Measurements from ENCODE around the gene S100A6.

The S100A6 gene

GRCh38 chr1:153550398-153550758 lies 14.6 kb upstream of the S100A6 start:
- H3K27me3 ChIP-seq (ENCODE audit: insufficient read depth, low read length) = no peaks in the 10 kb centered on the region
- H3K9me3 ChIP-seq (ENCODE audit: insufficient read depth, low read depth, low read length) = no peaks in the 10 kb centered on the region
- 80% methylated on average over 4 of the region's 4 CpGs for WGBS
- H3K4me3 ChIP-seq (ENCODE audit: low read length) = no peak overlapping the region
- H3K9ac ChIP-seq (ENCODE audit: low read depth, low read length) = no peak overlapping the region
- peaks cover 19% of the 10 kb centered on the region; the same call in 1 of the 2 replicates for H3K4me1 ChIP-seq (ENCODE audit: insufficient read depth, low read length)
- H3K27ac ChIP-seq (ENCODE audit: low read depth, low read length) = no peak overlapping the region
- H3K36me3 ChIP-seq (ENCODE audit: insufficient read depth, low read length) = no peaks in the 10 kb centered on the region

GRCh38 chr1:153549741-153550397 lies 14.1 kb upstream of the S100A6 start:
- 84% methylated on average over 6 of the region's 6 CpGs for WGBS
- no peak overlapping the region for H3K4me3 ChIP-seq (ENCODE audit: low read length)
- H3K36me3 ChIP-seq (ENCODE audit: insufficient read depth, low read length) = no peaks in the 10 kb centered on the region
- H3K9me3 ChIP-seq (ENCODE audit: insufficient read depth, low read depth, low read length) = no peaks in the 10 kb centered on the region
- H3K27me3 ChIP-seq (ENCODE audit: insufficient read depth, low read length) = no peaks in the 10 kb centered on the region
- H3K4me1 ChIP-seq (ENCODE audit: insufficient read depth, low read length) = peaks cover 23% of the 10 kb centered on the region
- no peak overlapping the region for H3K9ac ChIP-seq (ENCODE audit: low read depth, low read length)
- H3K27ac ChIP-seq (ENCODE audit: low read depth, low read length) = no peak overlapping the region

GRCh38 chr1:153548722-153549688 lies 13.2 kb upstream of the S100A6 start, which contains the start of gene S100A3:
S100A3 (minus strand) TSS chr1:153549258; CDS start chr1:153548485, 773 bp downstream.
- no peak within 1 kb of the TSS for H3K27ac ChIP-seq (ENCODE audit: low read depth, low read length)

GRCh38 chr1:153547560-153548551 lies 12.1 kb upstream of the S100A6 start:
- no peaks in the 10 kb centered on the region; the same call in 1 of the 2 replicates for H3K36me3 ChIP-seq (ENCODE audit: insufficient read depth, low read length)
- H3K9ac ChIP-seq (ENCODE audit: low read depth, low read length) = no peak overlapping the region
- WGBS = 86% methylated on average over 18 of the region's 19 CpGs
- no peaks in the 10 kb centered on the region for H3K27me3 ChIP-seq (ENCODE audit: insufficient read depth, low read length)
- H3K9me3 ChIP-seq (ENCODE audit: insufficient read depth, low read depth, low read length) = no peaks in the 10 kb centered on the region
- peaks cover 29% of the 10 kb centered on the region for H3K4me1 ChIP-seq (ENCODE audit: insufficient read depth, low read length)
- no peak overlapping the region for H3K27ac ChIP-seq (ENCODE audit: low read depth, low read length)
- no peak overlapping the region for H3K4me3 ChIP-seq (ENCODE audit: low read length)

More at GRCh38 chr1:153548722-153549688, 13.2 kb upstream of the S100A6 start, which contains the start of gene S100A3:
- Histone ChIP-seq H3K9ac (ENCODE audit: low read depth, low read length) (no peak within 1 kb of the TSS), H3K27me3 (ENCODE audit: insufficient read depth, low read length) (no peaks in the 10 kb centered on the region), H3K9me3 (ENCODE audit: insufficient read depth, low read depth, low read length) (no peaks in the 10 kb centered on the region), H3K36me3 (ENCODE audit: insufficient read depth, low read length) (no peaks in the 10 kb centered on the region; the same call in 1 of the 2 replicates), H3K4me1 (ENCODE audit: insufficient read depth, low read length) (peaks cover 29% of the 10 kb centered on the region), H3K4me3 (ENCODE audit: low read length) (no peak within 1 kb of the TSS)
- WGBS = 77% methylated on average over 14 of the region's 14 CpGs

GRCh38 chr1:153546796-153547559 lies 11.2 kb upstream of the S100A6 start:
- no peak overlapping the region for H3K27ac ChIP-seq (ENCODE audit: low read depth, low read length)
- H3K36me3 ChIP-seq (ENCODE audit: insufficient read depth, low read length) = no peaks in the 10 kb centered on the region; the same call in 1 of the 2 replicates
- H3K9ac ChIP-seq (ENCODE audit: low read depth, low read length) = no peak overlapping the region
- WGBS = 76% methylated on average over 14 of the region's 14 CpGs
- H3K27me3 ChIP-seq (ENCODE audit: insufficient read depth, low read length) = no peaks in the 10 kb centered on the region
- H3K9me3 ChIP-seq (ENCODE audit: insufficient read depth, low read depth, low read length) = no peaks in the 10 kb centered on the region
- no peak overlapping the region for H3K4me3 ChIP-seq (ENCODE audit: low read length)
- H3K4me1 ChIP-seq (ENCODE audit: insufficient read depth, low read length) = peaks cover 29% of the 10 kb centered on the region

GRCh38 chr1:153546371-153546770 lies 10.6 kb upstream of the S100A6 start:
- no peaks in the 10 kb centered on the region for H3K27me3 ChIP-seq (ENCODE audit: insufficient read depth, low read length)
- H3K4me3 ChIP-seq (ENCODE audit: low read length) = no peak overlapping the region
- H3K9me3 ChIP-seq (ENCODE audit: insufficient read depth, low read depth, low read length) = no peaks in the 10 kb centered on the region
- peaks cover 29% of the 10 kb centered on the region for H3K4me1 ChIP-seq (ENCODE audit: insufficient read depth, low read length)
- H3K9ac ChIP-seq (ENCODE audit: low read depth, low read length) = no peak overlapping the region
- no peaks in the 10 kb centered on the region; the same call in 1 of the 2 replicates for H3K36me3 ChIP-seq (ENCODE audit: insufficient read depth, low read length)
- no peak overlapping the region for H3K27ac ChIP-seq (ENCODE audit: low read depth, low read length)
- 92% methylated on average over 8 of the region's 8 CpGs for WGBS

GRCh38 chr1:153545067-153546055 lies 9.6 kb upstream of the S100A6 start, which contains the start of gene S100A4:
S100A4 (minus strand) TSS chr1:153545806; CDS start chr1:153544794, 1,012 bp downstream.
- Histone ChIP-seq H3K4me3 (ENCODE audit: low read length) (peak within 1 kb of the TSS; percentile 24; the same call in 1 of the 2 replicates), H3K4me1 (ENCODE audit: insufficient read depth, low read length) (peaks cover 27% of the 10 kb centered on the region), H3K36me3 (ENCODE audit: insufficient read depth, low read length) (no peaks in the 10 kb centered on the region; the same call in 1 of the 2 replicates), H3K27me3 (ENCODE audit: insufficient read depth, low read length) (no peaks in the 10 kb centered on the region), H3K27ac (ENCODE audit: low read depth, low read length) (peak within 1 kb of the TSS; percentile 31; the same call in 1 of the 2 replicates), H3K9ac (ENCODE audit: low read depth, low read length) (peak within 1 kb of the TSS; percentile 34; the same call in 1 of the 2 replicates), H3K9me3 (ENCODE audit: insufficient read depth, low read depth, low read length) (no peaks in the 10 kb centered on the region)
- 67% methylated on average over 18 of the region's 19 CpGs for WGBS

- 74% methylated on average over 10 of the region's 10 CpGs for WGBS
- Histone ChIP-seq H3K27ac (ENCODE audit: low read depth, low read length) (peak overlapping the region; percentile 31; the same call in 1 of the 2 replicates), H3K4me3 (ENCODE audit: low read length) (peak overlapping the region; percentile 20; the same call in 1 of the 2 replicates), H3K9me3 (ENCODE audit: insufficient read depth, low read depth, low read length) (no peaks in the 10 kb centered on the region), H3K36me3 (ENCODE audit: insufficient read depth, low read length) (no peaks in the 10 kb centered on the region; the same call in 1 of the 2 replicates), H3K27me3 (ENCODE audit: insufficient read depth, low read length) (no peaks in the 10 kb centered on the region), H3K4me1 (ENCODE audit: insufficient read depth, low read length) (peaks cover 22% of the 10 kb centered on the region), H3K9ac (ENCODE audit: low read depth, low read length) (no peak overlapping the region; the same call in 1 of the 2 replicates)
These were observed 8.8 kb upstream of the S100A6 start for GRCh38 chr1:153544453-153545066.

- H3K36me3 ChIP-seq (ENCODE audit: insufficient read depth, low read length) = no peaks in the 10 kb centered on the region; the same call in 1 of the 2 replicates
- no peak overlapping the region for H3K27ac ChIP-seq (ENCODE audit: low read depth, low read length)
- H3K9ac ChIP-seq (ENCODE audit: low read depth, low read length) = no peak overlapping the region
- 95% methylated on average over 4 of the region's 4 CpGs for WGBS
- no peaks in the 10 kb centered on the region for H3K9me3 ChIP-seq (ENCODE audit: insufficient read depth, low read depth, low read length)
- no peak overlapping the region for H3K4me3 ChIP-seq (ENCODE audit: low read length)
- H3K27me3 ChIP-seq (ENCODE audit: insufficient read depth, low read length) = no peaks in the 10 kb centered on the region
- H3K4me1 ChIP-seq (ENCODE audit: insufficient read depth, low read length) = peaks cover 15% of the 10 kb centered on the region
These were observed 7.9 kb upstream of the S100A6 start for GRCh38 chr1:153543736-153544135.
